COLO668 (cell line): ENCODE data around the gene CYB5B.
A peak's percentile ranks its signal among the peaks of the same experiment; 100 is the strongest.
"Not testable (repeated sequence)": the region's sequence is repeated elsewhere in the genome, so short reads cannot be mapped to it uniquely, and the experiment has no call there.

Source experiments
- DNase-seq: peaks from one replicate; lab custom pipeline; 2025; ENCODE audit not compliant: unreplicated experiment; lab: John Stamatoyannopoulos, UW

The CYB5B gene

DNA sequence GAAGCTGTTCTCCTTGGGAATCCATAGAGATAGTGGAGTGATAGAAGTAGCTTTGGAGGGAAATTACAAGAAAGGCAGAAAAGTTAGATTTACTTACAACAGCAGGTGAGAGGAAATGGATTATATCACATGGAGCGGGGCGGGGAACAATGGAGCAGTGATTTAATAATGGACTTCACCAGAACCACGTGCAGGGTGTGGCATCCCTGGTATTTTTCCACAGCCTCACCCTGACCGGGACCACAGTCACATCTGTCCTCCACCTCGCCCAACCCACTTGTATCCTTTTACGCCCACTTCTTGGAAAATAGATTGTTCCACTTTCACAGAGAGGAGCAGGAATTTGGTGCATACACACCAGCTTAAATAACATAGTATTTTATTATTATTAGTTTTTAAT lies 15.9 kb upstream of the CYB5B start:
- no peak for DNase-seq

DNA sequence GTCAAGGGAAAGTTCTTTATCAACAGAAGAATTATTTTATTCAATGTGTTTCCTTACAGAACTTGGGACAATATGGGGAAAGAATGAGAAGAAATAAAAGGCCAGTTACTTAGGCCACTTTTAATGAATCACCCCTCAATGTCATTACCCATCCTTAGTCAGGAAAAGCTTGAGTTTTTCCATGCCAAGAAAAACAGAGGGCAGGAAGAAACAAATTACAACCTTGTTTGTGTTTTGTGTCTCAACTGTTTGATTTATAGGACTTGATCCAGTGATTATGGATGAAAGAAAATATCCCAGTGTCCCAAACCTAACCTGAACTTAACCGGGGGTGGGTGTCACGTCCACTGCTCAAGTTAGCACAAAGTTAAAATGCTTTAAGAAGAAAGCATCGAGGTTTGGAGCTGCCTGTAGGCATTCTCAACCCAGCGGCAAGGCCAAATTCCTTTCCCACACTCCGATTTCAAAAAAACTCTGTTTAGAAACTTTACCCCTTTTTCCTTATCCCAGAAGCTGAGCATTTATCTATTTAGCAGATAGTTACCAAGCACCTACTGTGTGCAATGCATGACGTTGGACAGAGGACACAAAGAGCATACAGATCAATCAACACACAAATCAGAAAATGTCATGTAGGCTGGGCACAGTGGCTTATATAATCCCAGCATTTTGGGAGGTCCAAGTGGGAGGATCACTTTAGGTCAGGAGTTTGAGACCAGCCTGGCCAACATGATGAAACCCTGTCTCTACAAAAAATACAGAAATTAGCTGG lies 14.0 kb upstream of the CYB5B start:
- no peak for DNase-seq

DNA sequence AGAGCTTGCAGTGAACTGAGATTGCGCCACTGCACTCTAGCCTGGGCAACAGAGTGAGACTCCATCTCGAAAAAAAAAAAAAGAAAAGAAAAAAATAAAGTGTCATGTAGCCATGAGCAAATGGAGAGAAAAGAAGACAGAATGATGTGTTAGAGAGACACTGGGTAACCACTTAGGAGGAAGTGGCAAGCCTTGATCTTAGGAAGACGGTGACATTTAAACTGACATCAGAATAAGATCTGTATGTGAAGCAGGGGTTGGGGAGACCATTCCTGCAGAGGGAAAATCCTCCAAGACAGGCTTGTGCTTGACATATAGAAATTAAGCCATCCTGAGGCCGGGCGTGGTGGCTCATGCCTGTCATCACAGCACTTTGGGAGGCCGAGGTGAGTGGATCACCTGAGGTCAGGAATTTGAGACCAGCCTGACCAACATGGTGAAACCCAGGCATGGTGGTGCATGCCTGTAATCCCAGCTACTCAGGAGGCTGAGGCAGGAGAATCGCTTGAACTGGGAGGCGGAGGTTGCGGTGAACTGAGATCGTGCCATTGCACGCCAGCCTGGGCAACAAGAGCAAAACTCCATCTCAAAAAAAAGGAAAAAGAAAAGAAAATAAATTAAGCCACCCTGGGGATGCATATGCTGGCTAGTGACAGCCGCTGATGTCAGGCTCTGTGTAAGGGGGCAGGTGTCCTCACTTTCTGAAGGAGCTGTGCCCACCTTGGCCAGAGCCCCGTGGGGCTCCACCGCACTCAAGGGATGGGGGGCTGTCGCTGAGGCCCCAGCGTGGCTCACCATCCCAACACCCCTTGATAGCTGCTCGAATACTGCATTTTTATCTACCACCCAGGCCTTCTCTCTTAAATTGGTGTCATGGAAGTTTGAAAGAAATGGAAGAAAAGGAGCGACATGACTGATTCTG lies 13.1 kb upstream of the CYB5B start:
- DNase-seq = no peak

DNA sequence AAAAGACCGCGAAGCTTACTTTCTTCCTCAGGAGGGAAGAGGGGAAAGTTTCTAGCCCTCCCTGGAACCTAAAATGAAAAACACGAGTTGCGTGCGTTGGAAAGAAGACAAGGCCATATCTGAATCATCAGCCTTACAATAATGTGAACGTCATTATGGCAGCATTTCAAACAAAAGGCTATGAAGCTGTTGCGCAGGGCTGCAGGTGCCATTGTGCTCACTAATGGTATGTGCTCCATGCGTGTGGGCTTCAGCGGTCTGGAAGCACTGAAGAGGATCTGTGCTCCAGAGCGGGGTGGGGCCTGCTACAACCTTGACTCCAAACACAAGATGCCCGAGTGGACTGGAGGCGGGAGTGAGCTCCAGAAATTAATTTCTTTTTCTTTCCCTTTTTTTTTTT lies 12.1 kb upstream of the CYB5B start:
- DNase-seq = no peak

DNA sequence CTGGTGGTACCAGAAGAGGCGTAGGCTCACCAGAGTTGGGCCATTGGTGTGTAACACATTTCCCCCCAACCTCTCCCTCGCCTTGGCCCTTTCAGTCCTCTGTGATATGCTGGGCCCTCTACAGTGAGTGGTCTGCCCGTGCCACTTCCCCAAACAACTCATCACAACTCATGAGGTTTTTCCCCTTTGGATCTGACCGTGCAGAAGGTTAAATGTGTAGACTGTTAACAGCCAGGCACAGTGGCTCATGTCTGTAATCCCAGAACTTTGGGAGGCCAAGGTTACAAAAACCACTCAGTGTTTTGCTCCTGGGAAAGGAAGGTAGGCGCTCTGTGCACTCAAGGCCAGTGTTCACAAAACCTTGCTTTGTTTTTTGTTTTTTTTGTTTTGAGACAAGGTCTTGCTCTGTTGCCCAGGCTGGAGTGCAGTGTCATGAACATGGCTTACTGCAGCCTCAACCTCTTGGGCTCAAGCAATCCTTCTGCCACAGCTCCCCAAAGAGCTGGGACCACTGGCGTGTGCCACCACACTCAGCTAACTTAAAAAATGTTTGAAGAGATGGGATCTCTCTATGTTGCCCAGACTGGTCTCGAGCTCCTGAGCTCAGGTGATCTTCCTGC lies 11.3 kb upstream of the CYB5B start:
- DNase-seq = no peak

DNA sequence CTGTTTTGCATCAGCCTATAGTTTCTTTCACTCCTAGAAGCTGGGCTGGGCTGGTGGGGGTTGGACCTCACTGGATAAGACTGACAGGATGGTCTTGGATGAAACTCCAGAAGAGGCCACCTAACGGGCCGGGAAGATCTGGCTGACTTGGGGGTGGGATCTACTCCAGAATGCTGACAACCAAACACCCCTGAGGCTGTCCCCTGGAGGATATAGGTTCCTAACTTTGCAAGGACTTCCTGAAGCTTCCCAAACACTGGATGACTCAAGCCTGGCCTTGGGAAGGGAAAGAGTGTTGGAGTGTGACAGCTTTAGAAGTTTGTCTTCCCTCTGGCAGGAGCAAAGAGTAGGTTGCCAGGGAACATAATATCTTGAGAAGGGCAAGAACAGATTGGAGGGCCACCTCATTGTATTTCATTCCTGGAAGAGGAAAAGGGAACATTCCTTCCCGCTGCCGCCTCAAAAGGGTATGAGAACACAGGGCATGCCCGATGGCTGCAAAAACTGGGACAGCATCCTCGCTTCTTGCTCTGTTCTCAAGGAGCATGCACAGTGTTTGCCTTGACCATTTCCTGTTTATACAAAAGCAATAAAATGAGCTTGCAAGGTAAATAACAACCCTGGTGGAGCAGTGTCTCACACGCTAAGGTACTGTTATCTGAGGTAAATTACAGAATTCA lies 6.8 kb upstream of the CYB5B start:
- no peak for DNase-seq

DNA sequence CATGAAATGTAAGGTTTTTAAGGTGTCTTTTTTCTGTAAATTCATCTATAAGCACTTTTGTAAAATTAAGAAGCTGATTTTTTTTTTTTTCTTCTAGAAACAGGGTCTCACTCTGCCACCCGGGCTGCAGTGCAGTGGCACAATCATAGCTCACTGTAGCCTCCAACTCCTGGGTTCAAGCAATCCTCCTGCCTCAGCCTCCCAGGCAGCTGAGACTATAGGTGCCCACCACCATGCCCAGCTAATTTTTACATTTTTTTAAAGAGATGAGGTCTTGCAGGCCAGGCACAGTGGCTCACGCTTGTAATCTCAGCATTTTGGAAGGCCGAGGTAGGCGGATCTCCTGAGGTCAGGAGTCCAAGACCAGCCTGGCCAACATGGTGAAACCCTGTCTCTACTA lies 4.5 kb upstream of the CYB5B start:
- no peak for DNase-seq

DNA sequence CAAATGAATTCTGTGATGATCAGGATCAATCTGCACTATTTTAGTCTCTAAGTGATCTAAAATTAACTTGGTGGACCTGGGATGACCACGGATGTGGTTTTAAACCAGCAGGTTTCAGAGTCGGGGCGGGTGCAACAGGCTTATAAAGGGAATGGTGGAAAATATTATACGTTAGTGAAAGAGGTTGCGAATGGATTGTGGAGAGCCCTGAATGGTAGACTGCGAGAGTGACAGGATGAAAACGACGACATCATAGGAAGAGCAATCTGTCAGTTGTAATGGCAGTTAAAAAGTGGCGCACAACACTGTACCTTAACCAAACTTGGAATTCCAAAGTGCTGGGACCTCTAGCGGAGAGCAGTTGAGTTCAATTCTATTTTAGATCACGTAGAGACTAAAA lies 1.2 kb upstream of the CYB5B start:
- DNase-seq = no peak

DNA sequence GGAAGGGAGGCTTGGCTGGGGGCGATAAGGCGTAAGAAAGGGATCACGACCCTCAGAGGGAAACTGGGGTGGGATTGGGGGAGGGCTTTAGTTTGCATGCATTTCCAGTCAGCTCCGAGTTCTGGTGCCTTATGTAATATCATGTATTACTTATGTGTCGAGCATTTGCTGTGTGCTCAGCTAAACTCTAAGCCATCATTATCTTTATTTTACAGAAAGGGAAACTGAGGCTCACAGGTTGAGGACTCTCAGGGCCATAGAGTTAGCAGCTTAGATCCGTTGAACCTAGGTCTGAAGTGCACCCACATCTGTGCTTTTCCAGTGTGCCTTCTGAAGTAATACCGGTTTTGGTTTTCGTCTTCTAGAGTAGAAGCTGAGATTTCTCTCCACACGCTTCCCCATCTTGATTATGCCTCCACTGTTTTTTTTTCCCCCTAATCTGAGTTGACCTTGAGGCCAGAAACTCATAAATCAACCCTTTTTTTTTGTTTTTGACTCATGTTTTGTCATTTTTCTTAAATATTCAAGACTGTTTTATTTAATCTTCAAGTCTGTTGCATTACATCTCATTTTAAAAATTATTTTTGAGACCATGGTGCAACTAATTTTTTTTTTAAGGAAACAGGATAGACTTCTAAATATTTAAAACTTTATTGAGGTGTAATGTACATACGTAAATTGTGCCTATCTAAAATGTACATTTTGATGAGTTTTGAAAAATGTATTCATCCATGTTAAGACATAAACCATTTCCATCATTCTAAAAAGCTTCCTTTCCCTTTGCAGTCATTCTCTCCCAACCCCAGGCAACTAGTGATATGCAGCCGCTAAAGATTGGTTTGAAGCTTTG lies 741 bp downstream of the CYB5B start:
- no peak for DNase-seq

DNA sequence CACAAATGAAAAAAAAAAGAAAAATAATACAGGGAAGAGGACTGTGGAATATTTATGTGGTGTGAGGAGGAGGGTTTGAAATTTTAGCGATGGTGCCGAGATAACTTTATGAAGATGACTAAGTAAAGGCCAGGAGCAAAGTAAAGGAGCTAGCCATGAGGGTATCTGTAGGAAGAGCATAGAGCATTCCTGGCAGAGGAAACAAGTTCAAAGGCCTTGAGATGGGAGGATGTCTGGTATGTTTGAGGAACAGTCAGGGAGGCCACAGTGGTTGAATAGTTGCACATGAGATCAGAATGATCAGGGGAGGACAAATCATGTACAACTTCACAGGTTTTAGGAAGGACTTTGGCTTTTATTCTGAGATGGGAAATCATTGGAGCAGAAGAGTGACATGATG lies 4.2 kb downstream of the CYB5B start:
- DNase-seq = no peak

DNA sequence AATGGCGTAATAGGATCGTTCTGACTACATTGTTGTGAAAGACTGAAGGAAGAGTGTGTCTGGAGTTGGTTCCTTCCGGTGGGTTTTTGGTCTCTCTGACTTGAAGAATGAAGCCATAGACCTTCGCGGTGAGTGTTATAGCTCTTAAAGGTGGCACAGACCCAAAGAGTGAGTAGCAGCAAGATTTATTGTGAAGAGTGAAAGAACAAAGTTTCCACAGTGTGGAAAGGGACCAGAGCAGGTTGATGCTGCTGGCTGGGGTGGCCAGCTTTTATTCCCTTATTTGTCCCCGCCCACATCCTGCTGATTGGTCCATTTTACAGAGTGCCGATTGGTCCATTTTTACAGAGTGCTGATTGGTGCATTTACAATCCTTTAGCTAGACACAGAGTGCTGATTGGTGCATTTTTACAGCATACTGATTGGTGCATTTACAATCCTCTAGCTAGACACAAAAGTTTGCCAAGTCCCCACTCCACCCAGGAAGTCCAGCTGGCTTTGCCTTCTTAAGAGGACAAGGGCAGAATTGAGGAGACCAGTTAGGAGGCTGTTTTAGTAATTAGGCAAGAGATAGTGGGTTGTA lies 4.7 kb downstream of the CYB5B start:
- DNase-seq = not testable (repeated sequence)

DNA sequence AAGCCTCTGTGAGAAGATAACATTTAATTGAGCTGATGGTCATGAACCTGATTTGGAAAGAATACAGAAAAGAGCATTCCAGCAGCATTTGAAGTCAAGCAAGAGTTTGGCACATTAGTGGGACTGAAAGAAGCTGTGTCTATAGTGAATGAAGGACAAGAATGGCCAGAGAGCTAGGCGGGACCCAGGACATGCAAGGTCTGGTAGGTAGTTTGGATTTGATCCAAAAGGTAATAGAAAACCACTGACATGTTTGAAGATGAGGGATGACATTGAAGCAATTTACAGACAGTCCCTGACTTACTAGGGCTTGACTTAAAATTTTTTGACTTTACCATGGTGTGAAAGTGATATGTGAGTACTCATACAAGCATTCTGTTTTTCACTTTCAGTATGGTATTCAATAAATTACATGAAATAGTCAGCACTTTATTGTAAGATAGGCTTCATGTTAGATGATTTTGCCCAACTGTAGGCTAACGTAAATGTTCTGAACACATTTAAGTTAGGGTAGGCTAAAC lies 7.6 kb downstream of the CYB5B start:
- no peak for DNase-seq

DNA sequence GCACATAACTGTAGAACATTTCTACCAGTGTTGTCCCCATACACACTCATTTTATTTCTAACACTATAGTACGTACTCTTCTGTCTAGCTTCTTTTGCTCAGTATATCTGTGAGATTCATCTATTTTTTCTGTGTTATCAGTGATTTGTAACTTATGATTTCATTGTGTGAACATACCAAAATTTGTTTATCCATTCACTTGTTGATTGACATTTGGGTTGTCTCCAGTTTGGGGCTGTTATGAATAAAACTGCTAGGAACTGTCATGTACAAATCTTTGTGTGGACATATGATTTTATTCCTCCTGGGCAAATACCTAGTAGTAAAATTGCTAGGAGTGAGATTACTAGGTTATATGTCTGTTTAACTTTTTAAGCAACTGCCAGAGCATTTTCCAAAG lies 9.6 kb downstream of the CYB5B start:
- DNase-seq = no peak

DNA sequence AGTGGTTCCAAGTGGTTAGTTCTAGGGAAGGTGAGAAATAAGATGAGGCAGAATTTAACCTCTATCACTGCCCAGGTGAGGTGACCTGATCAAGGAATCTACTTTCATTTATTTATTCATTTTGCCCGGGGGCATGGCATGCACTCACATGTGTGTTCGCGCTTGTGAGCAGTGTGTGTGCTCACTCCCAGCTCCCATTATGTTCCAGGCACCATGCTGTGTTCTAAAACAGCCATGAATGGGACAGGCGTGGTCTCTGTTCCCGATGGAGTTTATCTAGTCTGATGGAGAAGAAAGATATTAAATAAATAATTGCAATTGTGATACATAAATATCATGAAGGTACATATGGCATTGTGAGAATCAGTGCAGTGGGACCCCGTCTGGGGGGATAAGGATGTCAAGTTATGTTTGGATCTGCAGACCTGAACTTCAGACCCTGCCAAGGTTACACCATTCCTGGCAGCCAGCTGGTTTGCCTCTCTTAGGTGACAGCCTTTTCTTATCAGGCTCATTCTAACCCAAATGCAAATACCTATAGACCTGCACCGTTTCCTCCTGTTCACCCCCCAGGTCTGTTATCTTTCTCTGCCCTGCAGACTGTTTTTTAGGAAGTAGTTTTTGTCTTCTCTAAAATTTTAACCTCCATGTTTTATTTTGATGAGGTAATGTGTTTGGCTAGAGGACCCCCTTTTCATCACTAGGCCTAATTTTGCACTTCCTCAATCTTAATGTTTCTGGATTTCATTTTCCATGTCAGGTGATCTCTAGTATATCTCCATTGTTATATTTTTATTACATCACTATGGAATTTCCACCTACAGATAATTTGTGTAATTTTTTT lies 11.8 kb downstream of the CYB5B start:
- peak; percentile 53 for DNase-seq

DNA sequence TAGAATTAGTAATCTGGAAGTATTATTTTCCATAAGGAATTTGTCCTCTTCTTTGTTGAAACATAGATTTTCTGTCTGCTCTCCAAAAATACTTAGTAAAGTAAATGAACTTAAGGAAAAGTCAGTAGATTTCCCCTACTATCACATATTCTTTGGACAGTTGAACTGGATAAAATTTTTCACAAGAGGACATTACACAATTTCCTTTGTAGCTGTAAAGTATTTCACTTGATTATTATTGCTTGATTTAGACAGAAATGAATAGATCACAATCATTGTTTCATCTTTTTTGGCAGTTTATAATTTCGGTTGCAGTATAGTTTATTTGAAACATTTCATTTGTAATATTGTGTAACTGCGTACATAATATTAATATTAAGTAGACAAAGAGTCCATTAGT lies 12.5 kb downstream of the CYB5B start:
- no peak for DNase-seq

DNA sequence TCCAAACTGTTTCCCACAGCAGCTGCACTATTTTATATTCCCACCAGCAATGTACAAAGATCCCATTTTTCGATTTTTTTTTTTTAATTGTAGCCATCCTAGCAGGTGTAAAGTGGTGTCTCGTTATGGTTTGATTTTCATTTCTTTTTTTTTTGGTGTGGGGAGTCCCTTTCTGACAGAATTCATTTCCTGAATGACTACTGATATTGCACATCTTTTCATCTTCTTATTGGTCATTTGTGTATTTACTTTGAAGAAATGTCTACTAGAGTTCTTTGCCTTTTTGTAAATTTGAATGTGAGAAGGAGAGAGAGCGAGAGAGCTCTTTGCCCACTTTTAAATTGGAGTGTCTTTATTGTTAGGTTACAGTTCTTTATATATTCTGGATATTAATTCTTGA lies 14.0 kb downstream of the CYB5B start:
- DNase-seq = no peak

DNA sequence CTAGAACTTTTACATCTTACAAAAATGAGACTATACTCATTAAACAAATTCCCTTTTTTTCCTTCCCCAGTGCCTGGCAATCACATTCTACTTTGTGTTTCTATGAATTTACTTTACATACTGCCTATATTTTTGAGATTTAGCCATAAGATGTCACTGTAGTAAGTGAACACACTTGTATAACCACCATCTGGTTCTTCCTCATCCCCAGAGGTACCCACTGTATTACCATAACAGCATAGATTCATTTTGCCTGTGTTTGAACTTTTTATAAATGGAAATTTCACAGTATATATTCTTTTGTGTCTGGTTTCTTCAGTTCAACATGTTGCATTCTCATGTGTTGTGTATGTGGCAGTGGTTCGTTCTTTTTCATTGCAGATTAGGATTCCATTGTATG lies 15.8 kb downstream of the CYB5B start:
- DNase-seq = no peak

DNA sequence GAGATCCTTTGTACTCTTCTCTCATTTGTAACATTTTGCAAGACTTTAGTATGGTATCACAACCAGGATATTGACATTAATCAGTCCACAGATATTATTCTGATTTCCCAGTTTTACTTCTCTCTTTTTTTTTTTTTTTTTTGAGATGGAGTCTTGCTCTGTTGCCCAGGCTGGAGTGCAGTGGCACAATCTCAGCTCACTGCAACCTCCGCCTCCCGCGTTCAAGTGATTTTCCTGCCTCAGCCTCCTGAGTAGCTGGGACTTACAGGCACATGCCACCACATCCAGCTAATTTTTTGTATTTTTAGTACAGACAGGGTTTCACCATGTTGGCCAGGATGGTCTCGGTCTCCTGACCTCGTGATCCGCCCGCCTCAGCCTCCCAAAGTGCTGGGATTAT lies 16.6 kb downstream of the CYB5B start:
- DNase-seq = not testable (repeated sequence)
